Keratinocyte (primary cell): ENCODE results near the gene TTL. TPM values are rescaled to one million over a fixed set of nuclear protein-coding genes. Genes with fewer than 3 reads are reported as not detected.
A peak's percentile ranks its signal among the peaks of the same experiment; 100 is the strongest.

Source experiments
- DNase-seq: peaks from one replicate; pipeline ENCODE4 v3.0.0-alpha.2; 2011; ENCODE audit warnings: low read depth, missing footprints, low spot score
- FAIRE-seq: peaks from 2 replicates; lab custom pipeline; 2011; peaks lifted over from hg19 to GRCh38; lab: Jason Lieb, UNC
- H2AFZ ChIP-seq: 2 replicates; pipeline ENCODE4 v1.6.0; 2012; ENCODE audit warnings: low read length, control low read depth, inconsistent platforms; ENCODE audit not compliant: control insufficient read depth
- H3K27ac ChIP-seq: 2 replicates; pipeline ENCODE4 v1.5.1; 2011; ENCODE audit warnings: low read length; ENCODE audit not compliant: control insufficient read depth, insufficient read depth
- H3K27me3 ChIP-seq: 3 replicates; pipeline ENCODE4 v1.6.0; 2011; ENCODE audit warnings: low read length; ENCODE audit not compliant: control insufficient read depth, insufficient read depth; ENCODE audit errors: extremely low read depth
- H3K36me3 ChIP-seq, 2 experiments: 2 replicates in 1 of 2; 3 replicates in 1 of 2; pipeline ENCODE4 v1.5.1; 2011; ENCODE audit warnings: low read length in 2 of 2, mild to moderate bottlenecking in 1 of 2; ENCODE audit not compliant: control insufficient read depth in 2 of 2, insufficient read depth in 2 of 2; ENCODE audit errors: extremely low read depth in 1 of 2
- H3K4me1 ChIP-seq: 3 replicates; pipeline ENCODE4 v1.5.1; 2011; ENCODE audit warnings: low read length; ENCODE audit not compliant: control insufficient read depth, insufficient read depth; ENCODE audit errors: extremely low read depth
- H3K4me2 ChIP-seq: 3 replicates; pipeline ENCODE4 v1.6.0; 2011; ENCODE audit warnings: low read depth, low read length; ENCODE audit not compliant: control insufficient read depth, insufficient read depth; ENCODE audit errors: extremely low read depth
- H3K4me3 ChIP-seq, 3 experiments: fragments of 200-600 bp in 1 of 3; sonication (generic) in 1 of 3; 2 replicates in 2 of 3; 3 replicates in 1 of 3; pipeline ENCODE4 v1.5.1; 2011 to 2016; ENCODE audit warnings: low read length in 3 of 3, mild to moderate bottlenecking in 3 of 3, control low read depth in 2 of 3, inconsistent platforms in 1 of 3, low read depth in 1 of 3, mixed read lengths in 1 of 3, mixed run types in 1 of 3, moderate library complexity in 1 of 3; ENCODE audit not compliant: control insufficient read depth in 2 of 3, insufficient read depth in 2 of 3; ENCODE audit errors: extremely low read depth in 1 of 3
- H3K79me2 ChIP-seq: 2 replicates; pipeline ENCODE4 v1.6.0; 2012; ENCODE audit warnings: low read length; ENCODE audit not compliant: control insufficient read depth, insufficient read depth
- H3K9ac ChIP-seq: 3 replicates; pipeline ENCODE4 v1.6.0; 2011; ENCODE audit warnings: low read length; ENCODE audit not compliant: control insufficient read depth, insufficient read depth; ENCODE audit errors: extremely low read depth
- H3K9me1 ChIP-seq: 3 replicates; pipeline ENCODE4 v1.6.0; 2011; ENCODE audit warnings: low read length; ENCODE audit not compliant: control insufficient read depth, insufficient read depth; ENCODE audit errors: extremely low read depth
- H3K9me3 ChIP-seq: 2 replicates; pipeline ENCODE4 v1.5.1; 2012; ENCODE audit warnings: low read depth, low read length; ENCODE audit not compliant: control insufficient read depth
- H4K20me1 ChIP-seq: 3 replicates; pipeline ENCODE4 v1.6.0; 2011; ENCODE audit warnings: low read length; ENCODE audit not compliant: control insufficient read depth, insufficient read depth; ENCODE audit errors: extremely low read depth
- CTCF ChIP-seq, 3 experiments: IDR thresholded peaks in 1 of 3; conservative IDR thresholded peaks in 1 of 3; optimal IDR thresholded peaks in 1 of 3; 2 replicates in 2 of 3; 3 replicates in 1 of 3; pipeline versions ENCODE3 to v1.5.1; 2011; ENCODE audit warnings: low read length in 3 of 3, mild to moderate bottlenecking in 3 of 3, moderate library complexity in 2 of 3, control low read depth in 1 of 3, inconsistent platforms in 1 of 3; ENCODE audit not compliant: insufficient read depth in 2 of 3; ENCODE audit errors: extremely low read depth in 1 of 3
- EZH2 ChIP-seq: IDR thresholded peaks from one replicate; pipeline ENCODE4 v1.6.1; 2012; ENCODE audit warnings: inconsistent platforms, mild to moderate bottlenecking, low read length, moderate library complexity
- dilution Hi-C: fragments of 300-500 bp; cut with MboI; formaldehyde crosslinking; loops from one replicate; pipeline ENCODE4 v1.7.0; 2020; ENCODE audit warnings: low sequenced_read_pairs; ENCODE audit not compliant: extremely low pct_ligation_motif_present
- polyA plus RNA-seq, 5 experiments: library from polyadenylated mRNA; depleted of rRNA in 3 of 5; stranded (reverse) in 3 of 5; stranded (forward) in 1 of 5; unstranded in 1 of 5; fragments of >200 nt; gene quantifications; 1 replicate in 1 of 5; 2 replicates in 3 of 5; 3 replicates in 1 of 5; pipeline versions ENCODE4 v1.2.1 to v1.2.3, GENCODE V29; 2011 to 2012; ENCODE audit warnings: missing spikeins in 2 of 5, low read depth in 1 of 5, low replicate concordance in 1 of 5

Gene TTL
- polyA plus RNA-seq, 1 donor (not counting 4 experiments of a cell fraction or from before 2014, with no cell fraction given) = 37.9 TPM

DNA sequence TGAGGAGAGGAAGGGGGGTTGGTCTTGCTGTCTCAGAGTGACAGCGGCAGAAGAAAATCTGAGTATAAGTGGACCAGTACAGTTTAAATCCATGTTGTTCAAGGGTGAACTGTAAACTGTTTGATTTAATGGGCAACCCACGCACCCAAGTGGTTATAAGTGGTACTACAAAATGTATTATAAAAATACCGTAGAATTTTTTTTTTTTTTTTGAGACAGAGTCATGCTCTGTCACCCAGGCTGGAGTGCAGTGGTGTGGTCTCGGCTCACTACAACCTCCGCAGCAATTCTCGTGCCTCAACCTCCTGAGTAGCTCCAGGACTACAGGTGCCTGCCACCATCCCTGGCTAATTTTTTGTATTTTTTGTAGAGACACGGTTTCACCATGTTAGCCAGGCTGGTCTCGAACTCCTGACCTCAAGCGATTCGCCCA is 100.4 kb downstream of the TTL start:
- no peak overlapping the region for H3K4me2 ChIP-seq
- FAIRE-seq = no peak
- peaks cover 22% of the 10 kb centered on the region for H3K4me1 ChIP-seq
- H3K27ac ChIP-seq = no peak overlapping the region
- no peaks in the 10 kb centered on the region for H4K20me1 ChIP-seq
- H3K9me3 ChIP-seq = no peaks in the 10 kb centered on the region
- peaks cover 4% of the 10 kb centered on the region for H3K79me2 ChIP-seq
- H3K27me3 ChIP-seq = no peaks in the 10 kb centered on the region
- no peak overlapping the region for H3K4me3 ChIP-seq
- no peak overlapping the region for H3K9ac ChIP-seq
- TF ChIP-seq CTCF (optimal IDR thresholded peaks at IDR 0.05 in 1 of 3, IDR thresholded peaks at IDR 0.05 in 1 of 3, conservative IDR thresholded peaks at IDR 0.05 in 1 of 3; ENCODE audit: extremely low read depth in 1 of 3, insufficient read depth in 2 of 3, low read length in 3 of 3) = peak in 2 of 3 experiments; percentile 43 to 45
- no peak for TF ChIP-seq EZH2
- H3K9me1 ChIP-seq = peaks cover 2% of the 10 kb centered on the region
- no peak overlapping the region for H2AFZ ChIP-seq
- DNase-seq = no peak
- dilution Hi-C loops = no loop called here
- peaks cover 2 to 4% of the 10 kb centered on the region in 2 experiments for H3K36me3 ChIP-seq

- FAIRE-seq (peak; percentile 51), DNase-seq (no peak)
- peaks cover 4 to 6% of the 10 kb centered on the region in 2 experiments for H3K36me3 ChIP-seq
- peaks cover 2% of the 10 kb centered on the region for H3K9me1 ChIP-seq
- H2AFZ ChIP-seq = peak overlapping the region; percentile 98
- dilution Hi-C loops = no loop called here
- H3K4me3 ChIP-seq = peak overlapping the region; percentile 74 to 97 (median 90)
- peak overlapping the region; percentile 99 for H3K27ac ChIP-seq
- H3K9me3 ChIP-seq = no peaks in the 10 kb centered on the region
- peak overlapping the region; percentile 99 for H3K9ac ChIP-seq
- peaks cover 4% of the 10 kb centered on the region for H3K79me2 ChIP-seq
- no peaks in the 10 kb centered on the region for H3K27me3 ChIP-seq
- no peaks in the 10 kb centered on the region for H4K20me1 ChIP-seq
- no peak for TF ChIP-seq EZH2
- no peak for TF ChIP-seq CTCF (optimal IDR thresholded peaks at IDR 0.05 in 1 of 3, IDR thresholded peaks at IDR 0.05 in 1 of 3, conservative IDR thresholded peaks at IDR 0.05 in 1 of 3; ENCODE audit: extremely low read depth in 1 of 3, insufficient read depth in 2 of 3, low read length in 3 of 3)
- H3K4me1 ChIP-seq = peaks cover 22% of the 10 kb centered on the region
- peak overlapping the region; percentile 99 for H3K4me2 ChIP-seq
Measured at GRCh38 chr2:112583497-112584133, 101.7 kb downstream of the TTL start.
